Stimulated activated CD4-positive, alpha-beta T cell treated with anti-CD3 and anti-CD28 coated beads, Interleukin-2, amount 100 ng/mL, for 48 hours (primary cell): ENCODE measurements around the gene RPRD2.

Source experiments
- DNase-seq, 2 donors: peaks; one replicate each; pipeline ENCODE4 v3.0.0-alpha.2; 2020

The RPRD2 gene

GRCh38 chr1:150515328-150516049, 151.5 kb downstream of the RPRD2 start, which contains the start of gene FALEC:
FALEC (plus strand) TSS chr1:150515752.
- DNase-seq = peak; percentile 87 to 90

GRCh38 chr1:150516050-150516591, 152.2 kb downstream of the RPRD2 start:
- DNase-seq = no peak

- no peak for DNase-seq
Observed at GRCh38 chr1:150516616-150517015, 152.7 kb downstream of the RPRD2 start.

GRCh38 chr1:150521196-150521968, 157.4 kb downstream of the RPRD2 start:
- DNase-seq = no peak

GRCh38 chr1:150525348-150525747, 161.4 kb downstream of the RPRD2 start:
- DNase-seq = no peak
